Tibial nerve (tissue), 4 donors: ENCODE data around the gene BBIP1. TPM values are rescaled to one million over a fixed set of nuclear protein-coding genes. Genes with fewer than 3 reads are reported as not detected.

ENCODE experiments used
- DNase-seq, 2 donors: peaks; one replicate each; pipeline ENCODE4 v3.0.0-alpha.2; 2019; ENCODE audit warnings: low spot score in 2 of 2
- H3K27ac ChIP-seq, 4 donors: fragments of 200-600 bp; sonication (generic) in 3 of 4; one replicate each; pipeline ENCODE4 v1.5.1; 2017 to 2019; ENCODE audit warnings: mild to moderate bottlenecking in 1 of 4
- H3K27me3 ChIP-seq, 2 donors: fragments of 200-600 bp; sonication (generic) in 1 of 2; one replicate each; pipeline versions ENCODE4 v1.5.1 to v1.6.0; 2017 to 2019
- H3K36me3 ChIP-seq, 3 donors: fragments of 200-600 bp; sonication (generic); one replicate each; pipeline ENCODE4 v1.5.1; 2018 to 2019
- H3K4me1 ChIP-seq, 4 donors: fragments of 200-600 bp; sonication (generic) in 3 of 4; one replicate each; pipeline ENCODE4 v1.5.1; 2017 to 2019
- H3K4me3 ChIP-seq, 4 donors: fragments of 200-600 bp; sonication (generic) in 3 of 4; one replicate each; pipeline ENCODE4 v1.5.1; 2017 to 2019; ENCODE audit warnings: mild to moderate bottlenecking in 1 of 4, moderate library complexity in 1 of 4
- H3K9me3 ChIP-seq, 4 donors: fragments of 200-600 bp; sonication (generic) in 3 of 4; one replicate each; pipeline ENCODE4 v1.5.1; 2017 to 2019
- EP300 ChIP-seq, 2 donors: sonication (generic); formaldehyde crosslinking; IDR thresholded peaks; one replicate each; pipeline ENCODE4 v1.6.1; 2017; ENCODE audit warnings: antibody characterized with exemption in 2 of 2, mild to moderate bottlenecking in 1 of 2
- POLR2A ChIP-seq, 2 donors: fragments of 450-650 bp; IDR thresholded peaks; one replicate each; pipeline ENCODE4 v1.6.1; 2017; ENCODE audit warnings: antibody characterized with exemption in 2 of 2, mild to moderate bottlenecking in 2 of 2, moderate library complexity in 2 of 2
- WGBS, 2 donors: methylation state at CpG; one replicate each; pipeline ENCODE4 v1.1.5; 2018; 5-methylcytosine and 5-hydroxymethylcytosine counted together
- total RNA-seq, 4 donors: library from RNA; depleted of rRNA; stranded (reverse); fragments of >200 nt; gene quantifications; one replicate each; pipeline ENCODE4 v1.1.0, GENCODE V29; 2016
- TF ChIP-seq, protein P1 (sequence below), 5 experiments: fragments of 200-600 bp in 3 of 5; fragments of 450-650 bp in 2 of 5; sonication (generic) in 3 of 5; IDR thresholded peaks; one replicate each; pipeline ENCODE4 v1.5.1; 2016 to 2019; ENCODE audit warnings: antibody characterized with exemption in 5 of 5, mild to moderate bottlenecking in 3 of 5, moderate library complexity in 2 of 5

BBIP1 gene
- total RNA-seq, 4 donors from 2014 or later: 25.2 to 37.0 (median 33.9) TPM

DNA sequence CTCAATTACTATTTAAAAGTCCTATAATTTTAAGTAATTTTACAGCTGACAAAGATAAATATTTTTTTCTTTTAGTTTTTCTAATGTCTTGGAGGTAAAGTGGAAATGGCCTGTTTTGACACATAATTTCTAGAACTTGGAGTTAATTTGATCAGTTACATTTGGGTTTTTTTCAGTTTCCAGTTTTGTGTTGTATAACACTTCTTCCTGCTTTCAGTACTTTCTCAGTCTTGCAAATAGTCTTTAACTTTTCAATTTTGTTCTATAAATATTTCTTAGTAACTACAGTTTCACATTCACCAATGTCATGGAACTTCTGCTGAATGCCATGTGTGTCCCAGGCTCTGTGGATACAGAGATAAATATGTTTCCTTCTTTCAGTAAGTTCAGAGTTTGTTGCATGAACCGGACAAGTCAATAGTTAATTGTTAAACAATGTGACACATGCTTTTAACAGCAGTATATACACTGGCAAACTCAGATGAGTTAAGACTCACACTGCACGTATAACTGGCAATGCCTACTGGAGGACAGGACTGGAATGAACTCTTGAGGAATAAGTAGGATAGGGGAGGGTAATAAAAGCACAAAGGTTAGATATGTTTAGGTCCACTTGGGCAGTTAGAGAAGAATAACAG, 5.0 kb upstream of the BBIP1 start:
- H3K27ac ChIP-seq: no peak overlapping the region
- DNase-seq: no peak
- WGBS, 2 donors: 35 to 43% methylated on average over 2 of the region's 2 CpGs
- peaks cover 0 to 67% (median 22%) of the 10 kb centered on the region in 4 donors for H3K4me1 ChIP-seq
- H3K27me3 ChIP-seq: no peaks in the 10 kb centered on the region
- no peak for TF ChIP-seq POLR2A (IDR thresholded peaks at IDR 0.05)
- TF ChIP-seq, protein P1, sequence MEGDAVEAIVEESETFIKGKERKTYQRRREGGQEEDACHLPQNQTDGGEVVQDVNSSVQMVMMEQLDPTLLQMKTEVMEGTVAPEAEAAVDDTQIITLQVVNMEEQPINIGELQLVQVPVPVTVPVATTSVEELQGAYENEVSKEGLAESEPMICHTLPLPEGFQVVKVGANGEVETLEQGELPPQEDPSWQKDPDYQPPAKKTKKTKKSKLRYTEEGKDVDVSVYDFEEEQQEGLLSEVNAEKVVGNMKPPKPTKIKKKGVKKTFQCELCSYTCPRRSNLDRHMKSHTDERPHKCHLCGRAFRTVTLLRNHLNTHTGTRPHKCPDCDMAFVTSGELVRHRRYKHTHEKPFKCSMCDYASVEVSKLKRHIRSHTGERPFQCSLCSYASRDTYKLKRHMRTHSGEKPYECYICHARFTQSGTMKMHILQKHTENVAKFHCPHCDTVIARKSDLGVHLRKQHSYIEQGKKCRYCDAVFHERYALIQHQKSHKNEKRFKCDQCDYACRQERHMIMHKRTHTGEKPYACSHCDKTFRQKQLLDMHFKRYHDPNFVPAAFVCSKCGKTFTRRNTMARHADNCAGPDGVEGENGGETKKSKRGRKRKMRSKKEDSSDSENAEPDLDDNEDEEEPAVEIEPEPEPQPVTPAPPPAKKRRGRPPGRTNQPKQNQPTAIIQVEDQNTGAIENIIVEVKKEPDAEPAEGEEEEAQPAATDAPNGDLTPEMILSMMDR (IDR thresholded peaks at IDR 0.05): no peak
- no peak for TF ChIP-seq EP300 (IDR thresholded peaks at IDR 0.05)
- H3K36me3 ChIP-seq: no peaks in the 10 kb centered on the region
- no peak overlapping the region for H3K4me3 ChIP-seq
- no peaks in the 10 kb centered on the region for H3K9me3 ChIP-seq

GRCh38 chr10:110919971-110920881, 1.2 kb upstream of the BBIP1 start:
- no peaks in the 10 kb centered on the region for H3K9me3 ChIP-seq
- H3K27ac ChIP-seq: peak overlapping the region; percentile 91 to 100 (median 97)
- TF ChIP-seq EP300 (IDR thresholded peaks at IDR 0.05): peak in 1 of 2 donors; percentile 20
- no peak for TF ChIP-seq POLR2A (IDR thresholded peaks at IDR 0.05)
- TF ChIP-seq, protein P1 (IDR thresholded peaks at IDR 0.05): no peak
- H3K36me3 ChIP-seq: no peaks in the 10 kb centered on the region
- H3K4me1 ChIP-seq: peaks cover 5 to 51% (median 25%) of the 10 kb centered on the region in 4 donors
- peak in 1 of 2 donors; percentile 11 for DNase-seq
- WGBS, 2 donors: 0% methylated on average over 27 to 44 of the region's 44 CpGs
- H3K4me3 ChIP-seq: peak overlapping the region; percentile 73 to 97 (median 96)
- no peaks in the 10 kb centered on the region for H3K27me3 ChIP-seq

- DNase-seq: peak in 1 of 2 donors; percentile 98
These were observed 460 bp upstream of the BBIP1 start, which contains the start of gene SHOC2 for GRCh38 chr10:110919349-110919931. SHOC2 (plus strand) TSS chr10:110919604; CDS start chr10:110964359, 44,755 bp downstream.

GRCh38 chr10:110918269-110918642, 724 bp downstream of the BBIP1 start:
- peak overlapping the region; percentile 49 to 97 (median 90) for H3K4me3 ChIP-seq
- no peaks in the 10 kb centered on the region for H3K36me3 ChIP-seq
- peak; percentile 87 to 90 for DNase-seq
- TF ChIP-seq POLR2A (IDR thresholded peaks at IDR 0.05) (peak; percentile 27 to 44), EP300 (IDR thresholded peaks at IDR 0.05) (peak in 1 of 2 donors; percentile 52)
- TF ChIP-seq, protein P1 (IDR thresholded peaks at IDR 0.05): no peak
- 0 to 1% methylated on average over 13 to 15 of the region's 15 CpGs for WGBS, 2 donors
- peak overlapping the region; percentile 96 to 100 (median 98) for H3K27ac ChIP-seq
- H3K9me3 ChIP-seq: no peaks in the 10 kb centered on the region
- H3K4me1 ChIP-seq: peaks cover 5 to 38% (median 22%) of the 10 kb centered on the region in 4 donors
- no peaks in the 10 kb centered on the region for H3K27me3 ChIP-seq

More at GRCh38 chr10:110919349-110919931, 460 bp upstream of the BBIP1 start, which contains the start of gene SHOC2:
- TF ChIP-seq, protein P1 (IDR thresholded peaks at IDR 0.05): peak in 2 of 5 experiments; percentile 21 to 38
- TF ChIP-seq POLR2A (IDR thresholded peaks at IDR 0.05): peak; percentile 55 to 79
- peak in 1 of 2 donors; percentile 66 for TF ChIP-seq EP300 (IDR thresholded peaks at IDR 0.05)
- Histone ChIP-seq H3K9me3 (no peaks in the 10 kb centered on the region), H3K36me3 (no peaks in the 10 kb centered on the region), H3K4me1 (peaks cover 5 to 50% (median 25%) of the 10 kb centered on the region in 4 donors), H3K27ac (peak within 1 kb of the TSS; percentile 96 to 100 (median 98)), H3K4me3 (peak within 1 kb of the TSS; percentile 73 to 97 (median 96)), H3K27me3 (no peaks in the 10 kb centered on the region)
- WGBS, 2 donors: 0 to 1% methylated on average over 22 to 58 of the region's 61 CpGs
